HEK293 (cell line): ENCODE measurements around the gene ADGRF4.

Experiments used
- CTCF ChIA-PET: fragments of 350-600 bp; formaldehyde crosslinking; extraction: SDS; loops from one replicate; lab custom pipeline; 2021; ENCODE audit warnings: antibody characterized with exemption; lab: Yijun Ruan, JAX
- POLR2A ChIA-PET: fragments of 300-600 bp; formaldehyde crosslinking; extraction: SDS; loops from one replicate; lab custom pipeline; 2020; ENCODE audit warnings: antibody characterized with exemption, inconsistent platforms; lab: Yijun Ruan, JAX
- H3K27ac ChIP-seq: fragments of 200-500 bp; sonication (Bioruptor generic); 2 replicates; pipeline ENCODE4 v1.5.1; 2014; ENCODE audit warnings: low read depth, low read length, control low read depth, inconsistent platforms; ENCODE audit errors: extremely low read depth
- H3K36me3 ChIP-seq, 2 experiments: fragments of 200-500 bp in 1 of 2; sonication (Bioruptor generic) in 1 of 2; 1 replicate in 1 of 2; 2 replicates in 1 of 2; pipeline ENCODE4 v1.5.1; 2014 to 2017; ENCODE audit warnings: inconsistent platforms in 2 of 2, low read length in 2 of 2; ENCODE audit not compliant: control insufficient read depth in 2 of 2, insufficient read depth in 1 of 2
- H3K4me1 ChIP-seq: fragments of 200-500 bp; sonication (Bioruptor generic); 2 replicates; pipeline ENCODE4 v1.5.1; 2014; ENCODE audit warnings: mild to moderate bottlenecking, low read length, inconsistent platforms; ENCODE audit not compliant: control insufficient read depth, insufficient read depth
- H3K4me3 ChIP-seq: 2 replicates; pipeline ENCODE4 v1.5.1; 2011; ENCODE audit warnings: low read depth, mild to moderate bottlenecking, control low read depth, low read length, moderate library complexity
- H3K9me3 ChIP-seq: fragments of 200-500 bp; sonication (Bioruptor generic); 2 replicates; pipeline ENCODE4 v1.5.1; 2014; ENCODE audit warnings: low read depth, low read length, inconsistent platforms; ENCODE audit not compliant: control insufficient read depth, insufficient read depth
- BCL11A ChIP-seq: fragments of 450-650 bp; formaldehyde crosslinking; IDR thresholded peaks from 2 replicates; pipeline ENCODE4 v1.5.1; 2016; ENCODE audit warnings: low read depth, missing biosample characterization, missing genetic modification characterization
- FEZF1 ChIP-seq: fragments of 450-650 bp; formaldehyde crosslinking; IDR thresholded peaks from 2 replicates; pipeline ENCODE4 v1.5.1; 2016; ENCODE audit warnings: missing biosample characterization, missing genetic modification characterization
- KLF1 ChIP-seq: fragments of 450-650 bp; formaldehyde crosslinking; IDR thresholded peaks from 2 replicates; pipeline ENCODE4 v1.5.1; 2016; ENCODE audit warnings: missing biosample characterization, missing genetic modification characterization
- RBAK ChIP-seq: fragments of 450-650 bp; formaldehyde crosslinking; IDR thresholded peaks from 2 replicates; pipeline ENCODE4 v1.5.1; 2016; ENCODE audit warnings: missing biosample characterization, missing genetic modification characterization
- SCRT1 ChIP-seq: fragments of 450-650 bp; formaldehyde crosslinking; IDR thresholded peaks from 2 replicates; pipeline ENCODE4 v1.5.1; 2016; ENCODE audit warnings: missing biosample characterization, missing genetic modification characterization, borderline replicate concordance
- ZBTB1 ChIP-seq: fragments of 450-650 bp; formaldehyde crosslinking; IDR thresholded peaks from 2 replicates; pipeline ENCODE4 v1.5.1; 2016; ENCODE audit warnings: missing biosample characterization, missing genetic modification characterization
- ZBTB20 ChIP-seq: fragments of 450-650 bp; formaldehyde crosslinking; IDR thresholded peaks from 2 replicates; pipeline ENCODE4 v1.5.1; 2016; ENCODE audit warnings: missing biosample characterization, missing genetic modification characterization
- ZFP3 ChIP-seq: fragments of 450-650 bp; formaldehyde crosslinking; IDR thresholded peaks from 2 replicates; pipeline ENCODE4 v1.5.1; 2016; ENCODE audit warnings: low read depth, missing biosample characterization, missing genetic modification characterization
- ZNF146 ChIP-seq: fragments of 450-650 bp; formaldehyde crosslinking; IDR thresholded peaks from 2 replicates; pipeline ENCODE4 v1.5.1; 2016; ENCODE audit warnings: missing biosample characterization, missing genetic modification characterization
- ZNF214 ChIP-seq: fragments of 450-650 bp; formaldehyde crosslinking; IDR thresholded peaks from 2 replicates; pipeline ENCODE4 v1.5.1; 2017; ENCODE audit warnings: missing biosample characterization, mild to moderate bottlenecking, missing genetic modification characterization, borderline replicate concordance
- ZNF221 ChIP-seq: fragments of 450-650 bp; formaldehyde crosslinking; IDR thresholded peaks from 2 replicates; pipeline ENCODE4 v1.5.1; 2017; ENCODE audit warnings: missing biosample characterization, missing genetic modification characterization, borderline replicate concordance
- ZNF24 ChIP-seq: fragments of 450-650 bp; formaldehyde crosslinking; IDR thresholded peaks from 2 replicates; pipeline ENCODE4 v1.5.1; 2016; ENCODE audit warnings: missing biosample characterization, missing genetic modification characterization
- ZNF350 ChIP-seq: fragments of 450-650 bp; formaldehyde crosslinking; IDR thresholded peaks from 2 replicates; pipeline ENCODE4 v1.5.0; 2017; ENCODE audit warnings: missing biosample characterization, mild to moderate bottlenecking, missing genetic modification characterization
- ZNF555 ChIP-seq: fragments of 450-650 bp; formaldehyde crosslinking; conservative IDR thresholded peaks from 2 replicates; pipeline ENCODE4 v1.5.1; 2017; ENCODE audit warnings: missing biosample characterization, mild to moderate bottlenecking, missing genetic modification characterization, inconsistent platforms
- ZNF580 ChIP-seq: fragments of 450-650 bp; formaldehyde crosslinking; IDR thresholded peaks from 2 replicates; pipeline ENCODE4 v1.5.1; 2016; ENCODE audit warnings: missing biosample characterization, missing genetic modification characterization
- ZNF600 ChIP-seq: fragments of 450-650 bp; formaldehyde crosslinking; IDR thresholded peaks from 2 replicates; pipeline ENCODE4 v1.5.1; 2016; ENCODE audit warnings: missing biosample characterization, missing genetic modification characterization
- ZNF658 ChIP-seq: fragments of 450-650 bp; formaldehyde crosslinking; IDR thresholded peaks from 2 replicates; pipeline ENCODE4; 2016; ENCODE audit warnings: missing biosample characterization, missing genetic modification characterization
- ZSCAN18 ChIP-seq: fragments of 450-650 bp; formaldehyde crosslinking; IDR thresholded peaks from 2 replicates; pipeline ENCODE4 v1.5.1; 2016; ENCODE audit warnings: missing biosample characterization, missing genetic modification characterization
- TF ChIP-seq, protein P1 (sequence below): fragments of 450-650 bp; formaldehyde crosslinking; IDR thresholded peaks from 2 replicates; pipeline ENCODE4 v1.5.1; 2016; ENCODE audit warnings: missing biosample characterization, missing genetic modification characterization
- TF ChIP-seq, protein P2 (sequence below): fragments of 450-650 bp; formaldehyde crosslinking; IDR thresholded peaks from 2 replicates; pipeline ENCODE4 v1.5.1; 2017; ENCODE audit warnings: missing biosample characterization, mild to moderate bottlenecking, missing genetic modification characterization, moderate library complexity

The ADGRF4 gene

GRCh38 chr6:47722194-47722593 is 23.8 kb downstream of the ADGRF4 start (continued):
- no peak for TF ChIP-seq ZNF600 (tag by site-specific recombination)
- TF ChIP-seq ZNF146 (tag by site-specific recombination) = no peak
- no peak for TF ChIP-seq ZBTB20 (tag by site-specific recombination)
- no peak for TF ChIP-seq BCL11A (tag by site-specific recombination)
- TF ChIP-seq ZNF350 (tag by site-specific recombination) = no peak

DNA sequence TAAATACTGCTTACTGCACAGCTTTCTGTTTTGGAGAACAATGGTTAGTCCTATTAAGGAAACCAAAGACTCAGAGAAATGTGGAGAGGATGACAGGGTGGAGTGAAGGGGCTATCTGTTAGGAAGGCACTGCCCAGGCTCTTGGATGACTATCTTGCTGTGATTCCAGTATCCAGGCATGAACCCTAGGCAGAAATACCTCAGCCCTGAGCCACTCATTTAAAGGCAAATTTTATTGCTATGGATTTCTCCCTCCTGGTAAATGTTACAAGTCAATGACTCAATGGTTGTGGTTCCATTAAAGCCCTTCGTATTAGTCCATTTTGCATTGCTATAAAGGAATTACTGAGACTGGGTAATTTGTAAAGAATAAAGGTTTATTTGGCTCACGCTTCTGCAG is 25.9 kb downstream of the ADGRF4 start:
- Histone ChIP-seq H3K9me3 (no peaks in the 10 kb centered on the region), H3K36me3 (no peaks in the 10 kb centered on the region), H3K27ac (no peak overlapping the region), H3K4me1 (peaks cover 16% of the 10 kb centered on the region), H3K4me3 (no peak overlapping the region)
- no peak for TF ChIP-seq ZNF580 (tag by site-specific recombination)
- no peak for TF ChIP-seq ZNF214
- TF ChIP-seq ZNF221 = no peak
- TF ChIP-seq, protein P1, sequence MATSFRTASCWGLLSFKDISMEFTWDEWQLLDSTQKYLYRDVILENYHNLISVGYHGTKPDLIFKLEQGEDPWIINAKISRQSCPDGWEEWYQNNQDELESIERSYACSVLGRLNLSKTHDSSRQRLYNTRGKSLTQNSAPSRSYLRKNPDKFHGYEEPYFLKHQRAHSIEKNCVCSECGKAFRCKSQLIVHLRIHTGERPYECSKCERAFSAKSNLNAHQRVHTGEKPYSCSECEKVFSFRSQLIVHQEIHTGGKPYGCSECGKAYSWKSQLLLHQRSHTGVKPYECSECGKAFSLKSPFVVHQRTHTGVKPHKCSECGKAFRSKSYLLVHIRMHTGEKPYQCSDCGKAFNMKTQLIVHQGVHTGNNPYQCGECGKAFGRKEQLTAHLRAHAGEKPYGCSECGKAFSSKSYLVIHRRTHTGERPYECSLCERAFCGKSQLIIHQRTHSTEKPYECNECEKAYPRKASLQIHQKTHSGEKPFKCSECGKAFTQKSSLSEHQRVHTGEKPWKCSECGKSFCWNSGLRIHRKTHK = no peak
- no peak for TF ChIP-seq ZNF658 (tag by site-specific recombination)
- no peak for TF ChIP-seq ZBTB1 (tag by site-specific recombination)
- TF ChIP-seq, protein P2, sequence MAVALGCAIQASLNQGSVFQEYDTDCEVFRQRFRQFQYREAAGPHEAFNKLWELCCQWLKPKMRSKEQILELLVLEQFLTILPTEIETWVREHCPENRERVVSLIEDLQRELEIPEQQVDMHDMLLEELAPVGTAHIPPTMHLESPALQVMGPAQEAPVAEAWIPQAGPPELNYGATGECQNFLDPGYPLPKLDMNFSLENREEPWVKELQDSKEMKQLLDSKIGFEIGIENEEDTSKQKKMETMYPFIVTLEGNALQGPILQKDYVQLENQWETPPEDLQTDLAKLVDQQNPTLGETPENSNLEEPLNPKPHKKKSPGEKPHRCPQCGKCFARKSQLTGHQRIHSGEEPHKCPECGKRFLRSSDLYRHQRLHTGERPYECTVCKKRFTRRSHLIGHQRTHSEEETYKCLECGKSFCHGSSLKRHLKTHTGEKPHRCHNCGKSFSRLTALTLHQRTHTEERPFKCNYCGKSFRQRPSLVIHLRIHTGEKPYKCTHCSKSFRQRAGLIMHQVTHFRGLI = no peak
- no peak for TF ChIP-seq KLF1
- no peak for TF ChIP-seq SCRT1 (tag by site-specific recombination)
- no peak for TF ChIP-seq ZFP3 (tag by site-specific recombination)
- no peak for TF ChIP-seq RBAK (tag by site-specific recombination)
- TF ChIP-seq ZNF600 (tag by site-specific recombination) = no peak
- ChIA-PET CTCF (interaction anchor here (1.7 kb wide), 2 partner anchors 56 to 91 kb away, joined by 6 to 8 read pairs; no protein-coding TSS in a partner anchor), POLR2A (no interaction called here)

GRCh38 chr6:47727391-47727790 is 29.0 kb downstream of the ADGRF4 start:
- no peak overlapping the region for H3K27ac ChIP-seq
- H3K9me3 ChIP-seq = no peaks in the 10 kb centered on the region
- 0 out of 2 replicates have a peak, but pooled peaks have one; percentile 37 for TF ChIP-seq FEZF1
- no peak for TF ChIP-seq ZNF24 (tag by site-specific recombination)
- TF ChIP-seq ZSCAN18 (tag by site-specific recombination) = no peak
- TF ChIP-seq ZNF555 = no peak
- no peaks in the 10 kb centered on the region for H3K36me3 ChIP-seq
- H3K4me3 ChIP-seq = no peak overlapping the region
- CTCF ChIA-PET = interaction anchor here (0.5 to 2.6 kb wide), 5 partner anchors 9 to 314 kb away, joined by 3 to 17 read pairs (median 4); no protein-coding TSS in a partner anchor
- POLR2A ChIA-PET = no interaction called here
- H3K4me1 ChIP-seq = peaks cover 9% of the 10 kb centered on the region
